Measurements from ENCODE around the gene AREL1.

The AREL1 gene

GRCh38 chr14:74723134-74723533, 10.3 kb upstream of the AREL1 start:
- Histone ChIP-seq H3K9me3 (ENCODE audit: low read length) (no peaks in the 10 kb centered on the region), H3K36me3 (ENCODE audit: insufficient read depth, low read length) (peaks cover 9% of the 10 kb centered on the region), H3K4me3 (ENCODE audit: low read depth in 1 of 2, low read length in 2 of 2) (no peak overlapping the region), H3K4me1 (ENCODE audit: insufficient read depth, low read length) (no peaks in the 10 kb centered on the region), H3K27ac (ENCODE audit: low read depth, low read length) (no peak overlapping the region), H3K9ac (ENCODE audit: low read length) (no peak overlapping the region), H3K27me3 (ENCODE audit: control insufficient read depth in 1 of 2, insufficient read depth in 2 of 2, low read length in 2 of 2) (no peaks in the 10 kb centered on the region)

- Histone ChIP-seq H3K4me3 (ENCODE audit: low read depth in 1 of 2, low read length in 2 of 2) (no peak overlapping the region), H3K9me3 (ENCODE audit: low read length) (no peaks in the 10 kb centered on the region), H3K4me1 (ENCODE audit: insufficient read depth, low read length) (no peaks in the 10 kb centered on the region), H3K9ac (ENCODE audit: low read length) (no peak overlapping the region), H3K27me3 (ENCODE audit: control insufficient read depth in 1 of 2, insufficient read depth in 2 of 2, low read length in 2 of 2) (no peaks in the 10 kb centered on the region), H3K36me3 (ENCODE audit: insufficient read depth, low read length) (peaks cover 24% of the 10 kb centered on the region), H3K27ac (ENCODE audit: low read depth, low read length) (no peak overlapping the region)
These were observed 7.6 kb upstream of the AREL1 start for GRCh38 chr14:74720526-74720925.

- Histone ChIP-seq H3K9me3 (ENCODE audit: low read length) (no peaks in the 10 kb centered on the region), H3K27me3 (ENCODE audit: control insufficient read depth in 1 of 2, insufficient read depth in 2 of 2, low read length in 2 of 2) (no peaks in the 10 kb centered on the region), H3K27ac (ENCODE audit: low read depth, low read length) (peak overlapping the region; percentile 82), H3K36me3 (ENCODE audit: insufficient read depth, low read length) (peaks cover 20% of the 10 kb centered on the region), H3K4me3 (ENCODE audit: low read depth in 1 of 2, low read length in 2 of 2) (peak overlapping the region; percentile 51 to 97), H3K9ac (ENCODE audit: low read length) (peak overlapping the region; percentile 87), H3K4me1 (ENCODE audit: insufficient read depth, low read length) (peaks cover 20% of the 10 kb centered on the region)
These were observed 485 bp upstream of the AREL1 start for GRCh38 chr14:74713395-74713735.

- Histone ChIP-seq H3K27ac (ENCODE audit: low read depth, low read length) (no peak overlapping the region), H3K27me3 (ENCODE audit: control insufficient read depth in 1 of 2, insufficient read depth in 2 of 2, low read length in 2 of 2) (no peaks in the 10 kb centered on the region), H3K9ac (ENCODE audit: low read length) (no peak overlapping the region), H3K36me3 (ENCODE audit: insufficient read depth, low read length) (peaks cover 13% of the 10 kb centered on the region), H3K9me3 (ENCODE audit: low read length) (no peaks in the 10 kb centered on the region), H3K4me1 (ENCODE audit: insufficient read depth, low read length) (peaks cover 20% of the 10 kb centered on the region), H3K4me3 (ENCODE audit: low read depth in 1 of 2, low read length in 2 of 2) (no peak overlapping the region)
These were observed 1.2 kb downstream of the AREL1 start for GRCh38 chr14:74711651-74712050.

GRCh38 chr14:74710480-74710879, 2.4 kb downstream of the AREL1 start:
- H3K4me3 ChIP-seq (ENCODE audit: low read depth in 1 of 2, low read length in 2 of 2), result no peak overlapping the region

GRCh38 chr14:74705613-74706500, 7.0 kb downstream of the AREL1 start:
- no peak overlapping the region for H3K27ac ChIP-seq (ENCODE audit: low read depth, low read length)
- H3K9ac ChIP-seq (ENCODE audit: low read length), result no peak overlapping the region
- H3K4me1 ChIP-seq (ENCODE audit: insufficient read depth, low read length), result peaks cover 12% of the 10 kb centered on the region
- H3K36me3 ChIP-seq (ENCODE audit: insufficient read depth, low read length), result no peaks in the 10 kb centered on the region
- H3K9me3 ChIP-seq (ENCODE audit: low read length), result no peaks in the 10 kb centered on the region
- H3K27me3 ChIP-seq (ENCODE audit: control insufficient read depth in 1 of 2, insufficient read depth in 2 of 2, low read length in 2 of 2), result no peaks in the 10 kb centered on the region
- no peak overlapping the region for H3K4me3 ChIP-seq (ENCODE audit: low read depth in 1 of 2, low read length in 2 of 2)

More at GRCh38 chr14:74710480-74710879, 2.4 kb downstream of the AREL1 start:
- Histone ChIP-seq H3K36me3 (ENCODE audit: insufficient read depth, low read length) (peaks cover 3% of the 10 kb centered on the region), H3K9me3 (ENCODE audit: low read length) (no peaks in the 10 kb centered on the region), H3K4me1 (ENCODE audit: insufficient read depth, low read length) (peaks cover 27% of the 10 kb centered on the region), H3K27me3 (ENCODE audit: control insufficient read depth in 1 of 2, insufficient read depth in 2 of 2, low read length in 2 of 2) (no peaks in the 10 kb centered on the region), H3K9ac (ENCODE audit: low read length) (no peak overlapping the region), H3K27ac (ENCODE audit: low read depth, low read length) (no peak overlapping the region)

- no peaks in the 10 kb centered on the region for H3K36me3 ChIP-seq (ENCODE audit: insufficient read depth, low read length)
- H3K9me3 ChIP-seq (ENCODE audit: low read length), result no peaks in the 10 kb centered on the region
- no peak overlapping the region for H3K27ac ChIP-seq (ENCODE audit: low read depth, low read length)
- peaks cover 9% of the 10 kb centered on the region for H3K4me1 ChIP-seq (ENCODE audit: insufficient read depth, low read length)
- H3K4me3 ChIP-seq (ENCODE audit: low read depth in 1 of 2, low read length in 2 of 2), result no peak overlapping the region
- H3K9ac ChIP-seq (ENCODE audit: low read length), result no peak overlapping the region
- no peaks in the 10 kb centered on the region for H3K27me3 ChIP-seq (ENCODE audit: control insufficient read depth in 1 of 2, insufficient read depth in 2 of 2, low read length in 2 of 2)
These were observed 8.2 kb downstream of the AREL1 start for GRCh38 chr14:74704656-74705055.

GRCh38 chr14:74703043-74703442, 9.8 kb downstream of the AREL1 start:
- Histone ChIP-seq H3K27ac (ENCODE audit: low read depth, low read length) (no peak overlapping the region), H3K36me3 (ENCODE audit: insufficient read depth, low read length) (no peaks in the 10 kb centered on the region), H3K9me3 (ENCODE audit: low read length) (no peaks in the 10 kb centered on the region), H3K27me3 (ENCODE audit: control insufficient read depth in 1 of 2, insufficient read depth in 2 of 2, low read length in 2 of 2) (no peaks in the 10 kb centered on the region), H3K4me3 (ENCODE audit: low read depth in 1 of 2, low read length in 2 of 2) (no peak overlapping the region), H3K4me1 (ENCODE audit: insufficient read depth, low read length) (peaks cover 9% of the 10 kb centered on the region), H3K9ac (ENCODE audit: low read length) (no peak overlapping the region)

GRCh38 chr14:74702293-74702692, 10.6 kb downstream of the AREL1 start:
- H3K4me1 ChIP-seq (ENCODE audit: insufficient read depth, low read length), result peaks cover 9% of the 10 kb centered on the region
- no peaks in the 10 kb centered on the region for H3K9me3 ChIP-seq (ENCODE audit: low read length)
- H3K36me3 ChIP-seq (ENCODE audit: insufficient read depth, low read length), result no peaks in the 10 kb centered on the region
- H3K27me3 ChIP-seq (ENCODE audit: control insufficient read depth in 1 of 2, insufficient read depth in 2 of 2, low read length in 2 of 2), result no peaks in the 10 kb centered on the region
- no peak overlapping the region for H3K4me3 ChIP-seq (ENCODE audit: low read depth in 1 of 2, low read length in 2 of 2)
- no peak overlapping the region for H3K9ac ChIP-seq (ENCODE audit: low read length)
- no peak overlapping the region for H3K27ac ChIP-seq (ENCODE audit: low read depth, low read length)

- H3K27me3 ChIP-seq (ENCODE audit: control insufficient read depth in 1 of 2, insufficient read depth in 2 of 2, low read length in 2 of 2), result no peaks in the 10 kb centered on the region
- no peak overlapping the region for H3K27ac ChIP-seq (ENCODE audit: low read depth, low read length)
- no peaks in the 10 kb centered on the region for H3K4me1 ChIP-seq (ENCODE audit: insufficient read depth, low read length)
- H3K9ac ChIP-seq (ENCODE audit: low read length), result no peak overlapping the region
- H3K9me3 ChIP-seq (ENCODE audit: low read length), result no peaks in the 10 kb centered on the region
- H3K4me3 ChIP-seq (ENCODE audit: low read depth in 1 of 2, low read length in 2 of 2), result no peak overlapping the region
- no peaks in the 10 kb centered on the region for H3K36me3 ChIP-seq (ENCODE audit: insufficient read depth, low read length)
These were observed 14.4 kb downstream of the AREL1 start for GRCh38 chr14:74698465-74698864.

- H3K9ac ChIP-seq (ENCODE audit: low read length), result no peak overlapping the region
- no peak overlapping the region for H3K27ac ChIP-seq (ENCODE audit: low read depth, low read length)
- H3K4me1 ChIP-seq (ENCODE audit: insufficient read depth, low read length), result no peaks in the 10 kb centered on the region
These were observed 14.9 kb downstream of the AREL1 start for GRCh38 chr14:74697976-74698375.

GRCh38 chr14:74697543-74697942, 15.3 kb downstream of the AREL1 start:
- no peaks in the 10 kb centered on the region for H3K9me3 ChIP-seq (ENCODE audit: low read length)
- H3K4me3 ChIP-seq (ENCODE audit: low read depth in 1 of 2, low read length in 2 of 2), result no peak overlapping the region
- H3K4me1 ChIP-seq (ENCODE audit: insufficient read depth, low read length), result no peaks in the 10 kb centered on the region
- H3K36me3 ChIP-seq (ENCODE audit: insufficient read depth, low read length), result no peaks in the 10 kb centered on the region
- H3K9ac ChIP-seq (ENCODE audit: low read length), result no peak overlapping the region
- H3K27ac ChIP-seq (ENCODE audit: low read depth, low read length), result no peak overlapping the region
- no peaks in the 10 kb centered on the region for H3K27me3 ChIP-seq (ENCODE audit: control insufficient read depth in 1 of 2, insufficient read depth in 2 of 2, low read length in 2 of 2)

More at GRCh38 chr14:74697976-74698375, 14.9 kb downstream of the AREL1 start:
- H3K27me3 ChIP-seq (ENCODE audit: control insufficient read depth in 1 of 2, insufficient read depth in 2 of 2, low read length in 2 of 2), result no peaks in the 10 kb centered on the region
- no peaks in the 10 kb centered on the region for H3K36me3 ChIP-seq (ENCODE audit: insufficient read depth, low read length)
- H3K9me3 ChIP-seq (ENCODE audit: low read length), result no peaks in the 10 kb centered on the region
- no peak overlapping the region for H3K4me3 ChIP-seq (ENCODE audit: low read depth in 1 of 2, low read length in 2 of 2)

All from muscle layer of colon (tissue), 2 donors.